H9 (cell line): ENCODE measurements around the gene MTRR. TPM values are rescaled to one million over a fixed set of nuclear protein-coding genes. Genes with fewer than 3 reads are reported as not detected.

Experiments
- DNase-seq: peaks from one replicate; pipeline ENCODE4 v3.0.0-alpha.2; 2017
- H2AFZ ChIP-seq: one replicate; pipeline ENCODE4 v1.6.1; 2013; ENCODE audit warnings: mild to moderate bottlenecking, low read length, control low read depth, moderate library complexity
- H2AK5ac ChIP-seq: 2 replicates; pipeline ENCODE4 v1.6.1; 2013; ENCODE audit warnings: low read length, control low read depth, mixed read lengths; ENCODE audit not compliant: insufficient read length
- H2BK120ac ChIP-seq: one replicate; pipeline ENCODE4 v1.6.1; 2013; ENCODE audit warnings: low read depth, mild to moderate bottlenecking, low read length, control low read depth, inconsistent platforms; ENCODE audit not compliant: poor library complexity, severe bottlenecking
- H2BK12ac ChIP-seq: 2 replicates; pipeline ENCODE4 v1.6.1; 2013; ENCODE audit warnings: low read length, control low read depth, mixed read lengths, low read depth; ENCODE audit not compliant: insufficient read length
- H2BK15ac ChIP-seq: 2 replicates; pipeline ENCODE4 v1.6.1; 2013; ENCODE audit warnings: low read depth, low read length, control low read depth
- H2BK20ac ChIP-seq: one replicate; pipeline ENCODE4 v1.6.1; 2013; ENCODE audit warnings: low read depth, mild to moderate bottlenecking, low read length, control low read depth, inconsistent platforms; ENCODE audit not compliant: poor library complexity, severe bottlenecking
- H2BK5ac ChIP-seq: 2 replicates; pipeline ENCODE4 v1.6.1; 2013; ENCODE audit warnings: low read length, control low read depth, mixed read lengths; ENCODE audit not compliant: insufficient read length
- H3K14ac ChIP-seq: 2 replicates; pipeline ENCODE4 v1.6.1; 2013; ENCODE audit warnings: low read length, control low read depth; ENCODE audit not compliant: insufficient read depth
- H3K18ac ChIP-seq: 2 replicates; pipeline ENCODE4 v1.6.1; 2013; ENCODE audit warnings: low read depth, mild to moderate bottlenecking, mixed read lengths, low read length, control low read depth; ENCODE audit not compliant: insufficient read length
- H3K23ac ChIP-seq: 2 replicates; pipeline ENCODE4 v1.6.1; 2013; ENCODE audit warnings: low read length, control low read depth, mixed read lengths, low read depth; ENCODE audit not compliant: insufficient read length
- H3K23me2 ChIP-seq: 2 replicates; pipeline ENCODE4 v1.6.1; 2013; ENCODE audit warnings: low read depth, mild to moderate bottlenecking, mixed read lengths, low read length, control low read depth; ENCODE audit not compliant: insufficient read length, poor library complexity, severe bottlenecking
- H3K27ac ChIP-seq: 2 replicates; pipeline ENCODE4 v1.5.1; 2013; ENCODE audit warnings: low read length, control low read depth, mixed read lengths, low read depth; ENCODE audit not compliant: insufficient read length
- H3K27me3 ChIP-seq: 2 replicates; pipeline ENCODE4 v1.6.1; 2013; ENCODE audit warnings: low read length, control low read depth, inconsistent platforms; ENCODE audit not compliant: insufficient read depth
- H3K4ac ChIP-seq: 2 replicates; pipeline ENCODE4 v1.6.1; 2013; ENCODE audit warnings: low read depth, mild to moderate bottlenecking, control low read depth, inconsistent platforms, low read length, moderate library complexity
- H3K4me1 ChIP-seq: 2 replicates; pipeline ENCODE4 v1.6.1; 2013; ENCODE audit warnings: low read length, control low read depth, inconsistent platforms; ENCODE audit not compliant: insufficient read depth
- H3K4me2 ChIP-seq: 2 replicates; pipeline ENCODE4 v1.6.1; 2013; ENCODE audit warnings: low read length, control low read depth, mixed read lengths; ENCODE audit not compliant: insufficient read length, insufficient read depth
- H3K56ac ChIP-seq: 2 replicates; pipeline ENCODE4 v1.6.1; 2013; ENCODE audit warnings: low read depth, mild to moderate bottlenecking, mixed read lengths, low read length, control low read depth; ENCODE audit not compliant: insufficient read length
- H3K79me1 ChIP-seq: 2 replicates; pipeline ENCODE4 v1.6.1; 2013; ENCODE audit warnings: low read depth, mild to moderate bottlenecking, moderate library complexity, low read length, control low read depth, inconsistent platforms; ENCODE audit not compliant: insufficient read depth, poor library complexity, severe bottlenecking
- H3K79me2 ChIP-seq: 2 replicates; pipeline ENCODE4 v1.6.1; 2013; ENCODE audit warnings: low read length, control low read depth, inconsistent platforms; ENCODE audit not compliant: insufficient read depth
- H3K9ac ChIP-seq: 2 replicates; pipeline ENCODE4 v1.6.1; 2013; ENCODE audit warnings: low read length, control low read depth, mixed read lengths; ENCODE audit not compliant: insufficient read length; ENCODE audit errors: extremely low read depth
- H3K9me3 ChIP-seq: one replicate; pipeline ENCODE4 v1.6.1; 2013; ENCODE audit warnings: low read depth, low read length, inconsistent platforms; ENCODE audit not compliant: control insufficient read depth
- H3T11ph ChIP-seq: one replicate; pipeline ENCODE4 v1.6.1; 2013; ENCODE audit warnings: mild to moderate bottlenecking, low read length, control low read depth, inconsistent platforms
- H4K20me1 ChIP-seq: one replicate; pipeline ENCODE4 v1.6.1; 2013; ENCODE audit not compliant: control insufficient read depth, insufficient read length, insufficient read depth
- H4K5ac ChIP-seq: 2 replicates; pipeline ENCODE4 v1.6.1; 2013; ENCODE audit warnings: low read depth, mild to moderate bottlenecking, mixed read lengths, low read length, control low read depth; ENCODE audit not compliant: insufficient read length
- H4K8ac ChIP-seq: replicated peaks from 2 replicates; pipeline ENCODE4 v1.6.1; 2013; ENCODE audit warnings: low read length, control low read depth, mixed read lengths, low read depth; ENCODE audit not compliant: insufficient read length
- H4K91ac ChIP-seq: 2 replicates; pipeline ENCODE4 v1.6.1; 2013; ENCODE audit warnings: low read depth, mild to moderate bottlenecking, moderate library complexity, mixed read lengths, low read length, control low read depth; ENCODE audit not compliant: insufficient read length
- H3K27ac Mint-ChIP-seq, 3 experiments: 2 replicates in 2 of 3; 3 replicates in 1 of 3; pipeline ENCODE4 v1.8.0; 2020 to 2021; ENCODE audit warnings: mixed read lengths in 3 of 3, mild to moderate bottlenecking in 1 of 3, moderate library complexity in 1 of 3
- H3K27me3 Mint-ChIP-seq: 2 replicates; pipeline ENCODE4 v1.8.0; 2021; ENCODE audit warnings: low read depth, mild to moderate bottlenecking, moderate library complexity, mixed read lengths
- H3K36me3 Mint-ChIP-seq, 3 experiments: 2 replicates in 2 of 3; 3 replicates in 1 of 3; pipeline ENCODE4 v1.8.0; 2020 to 2021; ENCODE audit warnings: low read depth in 3 of 3, mixed read lengths in 3 of 3; ENCODE audit not compliant: insufficient read depth in 1 of 3
- H3K4me1 Mint-ChIP-seq, 2 experiments: 2 replicates each; pipeline ENCODE4 v1.8.0; 2020; ENCODE audit warnings: mixed read lengths in 2 of 2
- H3K4me3 Mint-ChIP-seq, 2 experiments: 2 replicates in 1 of 2; 3 replicates in 1 of 2; pipeline ENCODE4 v1.8.0; 2020 to 2021; ENCODE audit warnings: mild to moderate bottlenecking in 2 of 2, mixed read lengths in 2 of 2, moderate library complexity in 1 of 2
- H3K9me3 Mint-ChIP-seq, 2 experiments: 2 replicates in 1 of 2; 3 replicates in 1 of 2; pipeline ENCODE4 v1.8.0; 2020; ENCODE audit warnings: mild to moderate bottlenecking in 2 of 2, mixed read lengths in 2 of 2, moderate library complexity in 1 of 2
- whole genome bisulfite sequencing: extraction: QIAGEN DNeasy Blood & Tissue Kit; methylation state at CpG from one replicate; pipeline ENCODE4 v1.1.7; 2013; ENCODE audit warnings: missing lambda C conversion rate, low lambda C conversion rate, mixed read lengths; ENCODE audit not compliant: insufficient read length; ENCODE audit errors: extremely low coverage; 5-methylcytosine and 5-hydroxymethylcytosine counted together
- total RNA-seq: library from RNA; stranded (reverse); gene quantifications from 2 replicates; pipeline ENCODE4 v1.2.1, GENCODE V29; 2021
- TF ChIP-seq, protein P1 (sequence below): fragments of 200-600 bp; sonication (generic); conservative IDR thresholded peaks from 3 replicates; pipeline ENCODE4 v1.8.0; 2021; ENCODE audit warnings: antibody characterized with exemption, mild to moderate bottlenecking

The MTRR gene
- total RNA-seq, 1 experiment from 2014 or later = 66.0 TPM

DNA sequence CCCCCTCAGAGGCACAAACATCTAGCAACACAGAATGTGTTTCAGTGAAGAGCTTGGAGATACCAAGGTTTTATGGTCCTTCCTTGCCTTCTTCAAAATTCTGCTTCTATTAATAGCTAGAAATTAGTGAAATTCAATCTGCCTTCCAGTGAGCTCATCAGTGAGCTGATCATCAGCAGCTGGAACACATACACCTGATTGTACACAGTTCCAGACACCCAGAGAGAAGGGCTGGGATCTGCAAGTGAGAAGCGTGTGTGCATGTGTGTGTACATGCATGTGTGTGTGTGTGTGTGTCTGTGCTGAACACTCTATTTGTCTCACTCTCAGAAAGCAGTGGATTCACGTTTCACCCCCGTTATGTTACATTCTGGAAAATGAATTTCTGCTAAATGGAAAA lies 46.5 kb upstream of the MTRR start:
- no peak overlapping the region for H3K4ac ChIP-seq
- no peaks in the 10 kb centered on the region for H4K20me1 ChIP-seq
- no peak overlapping the region for H3K9ac ChIP-seq
- no peaks in the 10 kb centered on the region for H3K9me3 ChIP-seq
- H3K4me1 Mint-ChIP-seq = no peaks in the 10 kb centered on the region; a peak in 1 of 4 replicates
- H2BK5ac ChIP-seq = no peak overlapping the region
- peaks cover 12 to 27% (median 16%) of the 10 kb centered on the region in 3 experiments; a peak in 5 of 7 replicates for H3K36me3 Mint-ChIP-seq
- no peak overlapping the region for H2BK12ac ChIP-seq
- no peaks in the 10 kb centered on the region for H3K4me1 ChIP-seq
- H4K91ac ChIP-seq = no peak overlapping the region
- H3K4me3 Mint-ChIP-seq = no peak overlapping the region
- no peak overlapping the region for H2BK120ac ChIP-seq
- H3K4me2 ChIP-seq = no peak overlapping the region
- no peaks in the 10 kb centered on the region for H3K27me3 Mint-ChIP-seq
- H3K9me3 Mint-ChIP-seq = no peaks in the 10 kb centered on the region
- no CpG with 5 or more reads among the region's 3 CpGs for WGBS
- no peak overlapping the region for H3K27ac ChIP-seq
- no peak overlapping the region for H2BK15ac ChIP-seq
- H4K5ac ChIP-seq = no peak overlapping the region
- no peak for DNase-seq
- peaks cover 4% of the 10 kb centered on the region for H3K23me2 ChIP-seq
- H3K79me1 ChIP-seq = no peaks in the 10 kb centered on the region
- no peak overlapping the region for H3K23ac ChIP-seq
- no peaks in the 10 kb centered on the region for H3K27me3 ChIP-seq
- H3K79me2 ChIP-seq = no peaks in the 10 kb centered on the region
- no peak overlapping the region for H3K27ac Mint-ChIP-seq
- no peak overlapping the region for H3K56ac ChIP-seq
- H3K14ac ChIP-seq = no peak overlapping the region
- H3T11ph ChIP-seq = no peak overlapping the region
- H3K18ac ChIP-seq = no peak overlapping the region
- H2AK5ac ChIP-seq = no peak overlapping the region
- no peak overlapping the region for H2AFZ ChIP-seq
- no peak overlapping the region for H4K8ac ChIP-seq
- H2BK20ac ChIP-seq = no peak overlapping the region
- TF ChIP-seq, protein P1, sequence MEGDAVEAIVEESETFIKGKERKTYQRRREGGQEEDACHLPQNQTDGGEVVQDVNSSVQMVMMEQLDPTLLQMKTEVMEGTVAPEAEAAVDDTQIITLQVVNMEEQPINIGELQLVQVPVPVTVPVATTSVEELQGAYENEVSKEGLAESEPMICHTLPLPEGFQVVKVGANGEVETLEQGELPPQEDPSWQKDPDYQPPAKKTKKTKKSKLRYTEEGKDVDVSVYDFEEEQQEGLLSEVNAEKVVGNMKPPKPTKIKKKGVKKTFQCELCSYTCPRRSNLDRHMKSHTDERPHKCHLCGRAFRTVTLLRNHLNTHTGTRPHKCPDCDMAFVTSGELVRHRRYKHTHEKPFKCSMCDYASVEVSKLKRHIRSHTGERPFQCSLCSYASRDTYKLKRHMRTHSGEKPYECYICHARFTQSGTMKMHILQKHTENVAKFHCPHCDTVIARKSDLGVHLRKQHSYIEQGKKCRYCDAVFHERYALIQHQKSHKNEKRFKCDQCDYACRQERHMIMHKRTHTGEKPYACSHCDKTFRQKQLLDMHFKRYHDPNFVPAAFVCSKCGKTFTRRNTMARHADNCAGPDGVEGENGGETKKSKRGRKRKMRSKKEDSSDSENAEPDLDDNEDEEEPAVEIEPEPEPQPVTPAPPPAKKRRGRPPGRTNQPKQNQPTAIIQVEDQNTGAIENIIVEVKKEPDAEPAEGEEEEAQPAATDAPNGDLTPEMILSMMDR = no peak
